ENCODE data around the gene COX7A2L.
"Not testable (repeated sequence)": the region's sequence is repeated elsewhere in the genome, so short reads cannot be mapped to it uniquely, and the experiment has no call there.

- TF ChIP-seq, protein P1, sequence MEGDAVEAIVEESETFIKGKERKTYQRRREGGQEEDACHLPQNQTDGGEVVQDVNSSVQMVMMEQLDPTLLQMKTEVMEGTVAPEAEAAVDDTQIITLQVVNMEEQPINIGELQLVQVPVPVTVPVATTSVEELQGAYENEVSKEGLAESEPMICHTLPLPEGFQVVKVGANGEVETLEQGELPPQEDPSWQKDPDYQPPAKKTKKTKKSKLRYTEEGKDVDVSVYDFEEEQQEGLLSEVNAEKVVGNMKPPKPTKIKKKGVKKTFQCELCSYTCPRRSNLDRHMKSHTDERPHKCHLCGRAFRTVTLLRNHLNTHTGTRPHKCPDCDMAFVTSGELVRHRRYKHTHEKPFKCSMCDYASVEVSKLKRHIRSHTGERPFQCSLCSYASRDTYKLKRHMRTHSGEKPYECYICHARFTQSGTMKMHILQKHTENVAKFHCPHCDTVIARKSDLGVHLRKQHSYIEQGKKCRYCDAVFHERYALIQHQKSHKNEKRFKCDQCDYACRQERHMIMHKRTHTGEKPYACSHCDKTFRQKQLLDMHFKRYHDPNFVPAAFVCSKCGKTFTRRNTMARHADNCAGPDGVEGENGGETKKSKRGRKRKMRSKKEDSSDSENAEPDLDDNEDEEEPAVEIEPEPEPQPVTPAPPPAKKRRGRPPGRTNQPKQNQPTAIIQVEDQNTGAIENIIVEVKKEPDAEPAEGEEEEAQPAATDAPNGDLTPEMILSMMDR (IDR thresholded peaks at IDR 0.05), result not testable (repeated sequence)
- TF ChIP-seq POLR2A (IDR thresholded peaks at IDR 0.05), result not testable (repeated sequence)
These were observed 37.0 kb upstream of the COX7A2L start for GRCh38 chr2:42398052-42398451.

Data from ovary (tissue), 3 donors.